H9 (cell line): Measurements from ENCODE around the gene NDC80. TPM values are rescaled to one million over a fixed set of nuclear protein-coding genes. Genes with fewer than 3 reads are reported as not detected.
A peak's percentile ranks its signal among the peaks of the same experiment; 100 is the strongest.

Source experiments
- DNase-seq: peaks from one replicate; pipeline ENCODE4 v3.0.0-alpha.2; 2017
- H2AFZ ChIP-seq: one replicate; pipeline ENCODE4 v1.6.1; 2013; ENCODE audit warnings: mild to moderate bottlenecking, low read length, control low read depth, moderate library complexity
- H2AK5ac ChIP-seq: 2 replicates; pipeline ENCODE4 v1.6.1; 2013; ENCODE audit warnings: low read length, control low read depth, mixed read lengths; ENCODE audit not compliant: insufficient read length
- H2BK120ac ChIP-seq: one replicate; pipeline ENCODE4 v1.6.1; 2013; ENCODE audit warnings: low read depth, mild to moderate bottlenecking, low read length, control low read depth, inconsistent platforms; ENCODE audit not compliant: poor library complexity, severe bottlenecking
- H2BK12ac ChIP-seq: 2 replicates; pipeline ENCODE4 v1.6.1; 2013; ENCODE audit warnings: low read length, control low read depth, mixed read lengths, low read depth; ENCODE audit not compliant: insufficient read length
- H2BK15ac ChIP-seq: 2 replicates; pipeline ENCODE4 v1.6.1; 2013; ENCODE audit warnings: low read depth, low read length, control low read depth
- H2BK20ac ChIP-seq: one replicate; pipeline ENCODE4 v1.6.1; 2013; ENCODE audit warnings: low read depth, mild to moderate bottlenecking, low read length, control low read depth, inconsistent platforms; ENCODE audit not compliant: poor library complexity, severe bottlenecking
- H2BK5ac ChIP-seq: 2 replicates; pipeline ENCODE4 v1.6.1; 2013; ENCODE audit warnings: low read length, control low read depth, mixed read lengths; ENCODE audit not compliant: insufficient read length
- H3K14ac ChIP-seq: 2 replicates; pipeline ENCODE4 v1.6.1; 2013; ENCODE audit warnings: low read length, control low read depth; ENCODE audit not compliant: insufficient read depth
- H3K18ac ChIP-seq: 2 replicates; pipeline ENCODE4 v1.6.1; 2013; ENCODE audit warnings: low read depth, mild to moderate bottlenecking, mixed read lengths, low read length, control low read depth; ENCODE audit not compliant: insufficient read length
- H3K23ac ChIP-seq: 2 replicates; pipeline ENCODE4 v1.6.1; 2013; ENCODE audit warnings: low read length, control low read depth, mixed read lengths, low read depth; ENCODE audit not compliant: insufficient read length
- H3K23me2 ChIP-seq: 2 replicates; pipeline ENCODE4 v1.6.1; 2013; ENCODE audit warnings: low read depth, mild to moderate bottlenecking, mixed read lengths, low read length, control low read depth; ENCODE audit not compliant: insufficient read length, poor library complexity, severe bottlenecking
- H3K27ac ChIP-seq: 2 replicates; pipeline ENCODE4 v1.5.1; 2013; ENCODE audit warnings: low read length, control low read depth, mixed read lengths, low read depth; ENCODE audit not compliant: insufficient read length
- H3K27me3 ChIP-seq: 2 replicates; pipeline ENCODE4 v1.6.1; 2013; ENCODE audit warnings: low read length, control low read depth, inconsistent platforms; ENCODE audit not compliant: insufficient read depth
- H3K4ac ChIP-seq: 2 replicates; pipeline ENCODE4 v1.6.1; 2013; ENCODE audit warnings: low read depth, mild to moderate bottlenecking, control low read depth, inconsistent platforms, low read length, moderate library complexity
- H3K4me1 ChIP-seq: 2 replicates; pipeline ENCODE4 v1.6.1; 2013; ENCODE audit warnings: low read length, control low read depth, inconsistent platforms; ENCODE audit not compliant: insufficient read depth
- H3K4me2 ChIP-seq: 2 replicates; pipeline ENCODE4 v1.6.1; 2013; ENCODE audit warnings: low read length, control low read depth, mixed read lengths; ENCODE audit not compliant: insufficient read length, insufficient read depth
- H3K56ac ChIP-seq: 2 replicates; pipeline ENCODE4 v1.6.1; 2013; ENCODE audit warnings: low read depth, mild to moderate bottlenecking, mixed read lengths, low read length, control low read depth; ENCODE audit not compliant: insufficient read length
- H3K79me1 ChIP-seq: 2 replicates; pipeline ENCODE4 v1.6.1; 2013; ENCODE audit warnings: low read depth, mild to moderate bottlenecking, moderate library complexity, low read length, control low read depth, inconsistent platforms; ENCODE audit not compliant: insufficient read depth, poor library complexity, severe bottlenecking
- H3K79me2 ChIP-seq: 2 replicates; pipeline ENCODE4 v1.6.1; 2013; ENCODE audit warnings: low read length, control low read depth, inconsistent platforms; ENCODE audit not compliant: insufficient read depth
- H3K9ac ChIP-seq: 2 replicates; pipeline ENCODE4 v1.6.1; 2013; ENCODE audit warnings: low read length, control low read depth, mixed read lengths; ENCODE audit not compliant: insufficient read length; ENCODE audit errors: extremely low read depth
- H3K9me3 ChIP-seq: one replicate; pipeline ENCODE4 v1.6.1; 2013; ENCODE audit warnings: low read depth, low read length, inconsistent platforms; ENCODE audit not compliant: control insufficient read depth
- H3T11ph ChIP-seq: one replicate; pipeline ENCODE4 v1.6.1; 2013; ENCODE audit warnings: mild to moderate bottlenecking, low read length, control low read depth, inconsistent platforms
- H4K20me1 ChIP-seq: one replicate; pipeline ENCODE4 v1.6.1; 2013; ENCODE audit not compliant: control insufficient read depth, insufficient read length, insufficient read depth
- H4K5ac ChIP-seq: 2 replicates; pipeline ENCODE4 v1.6.1; 2013; ENCODE audit warnings: low read depth, mild to moderate bottlenecking, mixed read lengths, low read length, control low read depth; ENCODE audit not compliant: insufficient read length
- H4K8ac ChIP-seq: replicated peaks from 2 replicates; pipeline ENCODE4 v1.6.1; 2013; ENCODE audit warnings: low read length, control low read depth, mixed read lengths, low read depth; ENCODE audit not compliant: insufficient read length
- H4K91ac ChIP-seq: 2 replicates; pipeline ENCODE4 v1.6.1; 2013; ENCODE audit warnings: low read depth, mild to moderate bottlenecking, moderate library complexity, mixed read lengths, low read length, control low read depth; ENCODE audit not compliant: insufficient read length
- H3K27ac Mint-ChIP-seq, 3 experiments: 2 replicates in 2 of 3; 3 replicates in 1 of 3; pipeline ENCODE4 v1.8.0; 2020 to 2021; ENCODE audit warnings: mixed read lengths in 3 of 3, mild to moderate bottlenecking in 1 of 3, moderate library complexity in 1 of 3
- H3K27me3 Mint-ChIP-seq: 2 replicates; pipeline ENCODE4 v1.8.0; 2021; ENCODE audit warnings: low read depth, mild to moderate bottlenecking, moderate library complexity, mixed read lengths
- H3K36me3 Mint-ChIP-seq, 3 experiments: 2 replicates in 2 of 3; 3 replicates in 1 of 3; pipeline ENCODE4 v1.8.0; 2020 to 2021; ENCODE audit warnings: low read depth in 3 of 3, mixed read lengths in 3 of 3; ENCODE audit not compliant: insufficient read depth in 1 of 3
- H3K4me1 Mint-ChIP-seq, 2 experiments: 2 replicates each; pipeline ENCODE4 v1.8.0; 2020; ENCODE audit warnings: mixed read lengths in 2 of 2
- H3K4me3 Mint-ChIP-seq, 2 experiments: 2 replicates in 1 of 2; 3 replicates in 1 of 2; pipeline ENCODE4 v1.8.0; 2020 to 2021; ENCODE audit warnings: mild to moderate bottlenecking in 2 of 2, mixed read lengths in 2 of 2, moderate library complexity in 1 of 2
- H3K9me3 Mint-ChIP-seq, 2 experiments: 2 replicates in 1 of 2; 3 replicates in 1 of 2; pipeline ENCODE4 v1.8.0; 2020; ENCODE audit warnings: mild to moderate bottlenecking in 2 of 2, mixed read lengths in 2 of 2, moderate library complexity in 1 of 2
- CTCF ChIP-seq: fragments of 200-600 bp; sonication (generic); conservative IDR thresholded peaks from 3 replicates; pipeline ENCODE4 v1.8.0; 2021; ENCODE audit warnings: antibody characterized with exemption, mild to moderate bottlenecking
- WGBS: extraction: QIAGEN DNeasy Blood & Tissue Kit; methylation state at CpG from one replicate; pipeline ENCODE4 v1.1.7; 2013; ENCODE audit warnings: missing lambda C conversion rate, low lambda C conversion rate, mixed read lengths; ENCODE audit not compliant: insufficient read length; ENCODE audit errors: extremely low coverage; 5-methylcytosine and 5-hydroxymethylcytosine counted together
- total RNA-seq: library from RNA; stranded (reverse); gene quantifications from 2 replicates; pipeline ENCODE4 v1.2.1, GENCODE V29; 2021

The NDC80 gene
- total RNA-seq, 1 experiment from 2014 or later: 39.5 TPM

GRCh38 chr18:2547477-2548087 lies 23.8 kb upstream of the NDC80 start:
- WGBS: no CpG with 5 or more reads among the region's 4 CpGs
- H3K4ac ChIP-seq: no peak overlapping the region
- H3K27ac Mint-ChIP-seq: peak overlapping the region in 1 of 3 experiments; percentile 9; a peak in 1 of 7 replicates

More at GRCh38 chr18:2547477-2548087, 23.8 kb upstream of the NDC80 start:
- Histone ChIP-seq H4K91ac (no peak overlapping the region), H2BK12ac (no peak overlapping the region), H2BK120ac (no peak overlapping the region), H3T11ph (no peak overlapping the region), H3K9ac (no peak overlapping the region), H2BK15ac (no peak overlapping the region), H3K23ac (no peak overlapping the region), H3K14ac (no peak overlapping the region), H3K4me1 (no peaks in the 10 kb centered on the region), H3K27ac (no peak overlapping the region), H4K5ac (no peak overlapping the region), H3K23me2 (no peaks in the 10 kb centered on the region), H3K27me3 (no peaks in the 10 kb centered on the region), H2AFZ (no peak overlapping the region), H2AK5ac (no peak overlapping the region), H2BK20ac (no peak overlapping the region), H3K9me3 (no peaks in the 10 kb centered on the region), H3K79me2 (no peaks in the 10 kb centered on the region), H3K56ac (no peak overlapping the region), H4K8ac (no peak overlapping the region), H4K20me1 (no peaks in the 10 kb centered on the region), H3K4me2 (no peak overlapping the region), H2BK5ac (no peak overlapping the region), H3K79me1 (no peaks in the 10 kb centered on the region), H3K18ac (no peak overlapping the region)
- no peak overlapping the region for H3K4me3 Mint-ChIP-seq
- peaks cover 5 to 18% (median 14%) of the 10 kb centered on the region in 3 experiments; a peak in 6 of 7 replicates for H3K36me3 Mint-ChIP-seq
- peak; percentile 68 for TF ChIP-seq CTCF
- H3K4me1 Mint-ChIP-seq: no peaks in the 10 kb centered on the region
- DNase-seq: no peak
- H3K9me3 Mint-ChIP-seq: no peaks in the 10 kb centered on the region
- H3K27me3 Mint-ChIP-seq: no peaks in the 10 kb centered on the region
